Smooth muscle cell (in vitro differentiated cells): ENCODE measurements around the gene MAPRE3. TPM values are rescaled to one million over a fixed set of nuclear protein-coding genes. Genes with fewer than 3 reads are reported as not detected.
A peak's percentile ranks its signal among the peaks of the same experiment; 100 is the strongest.

Experiments used
- DNase-seq: peaks from one replicate; lab custom pipeline; 2025; ENCODE audit not compliant: unreplicated experiment; lab: John Stamatoyannopoulos, UW
- H2AFZ ChIP-seq: fragments of 200-600 bp; sonication (generic); 2 replicates; pipeline ENCODE4 v1.6.0; 2016; ENCODE audit warnings: antibody characterized with exemption, low read depth, mild to moderate bottlenecking
- H3F3A ChIP-seq: fragments of 200-600 bp; sonication (generic); 2 replicates; pipeline ENCODE4 v1.6.0; 2017; ENCODE audit warnings: antibody characterized with exemption, low read depth
- H3K27ac ChIP-seq: fragments of 200-600 bp; sonication (generic); 2 replicates; pipeline ENCODE4 v1.5.1; 2016; ENCODE audit warnings: low read depth, mild to moderate bottlenecking
- H3K27me3 ChIP-seq: fragments of 200-600 bp; sonication (generic); 2 replicates; pipeline ENCODE4 v1.6.1; 2016; ENCODE audit warnings: low read depth, mild to moderate bottlenecking
- H3K36me3 ChIP-seq: fragments of 200-600 bp; sonication (generic); 2 replicates; pipeline ENCODE4 v1.5.1; 2016; ENCODE audit warnings: low read depth
- H3K4me1 ChIP-seq: fragments of 200-600 bp; sonication (generic); 2 replicates; pipeline ENCODE4 v1.5.1; 2016; ENCODE audit warnings: low read depth
- H3K4me2 ChIP-seq: fragments of 200-600 bp; sonication (generic); 2 replicates; pipeline ENCODE4 v1.6.0; 2016; ENCODE audit warnings: mild to moderate bottlenecking
- H3K4me3 ChIP-seq: fragments of 200-600 bp; sonication (generic); 2 replicates; pipeline ENCODE4 v1.5.1; 2016; ENCODE audit warnings: mild to moderate bottlenecking
- H3K79me2 ChIP-seq: fragments of 200-600 bp; sonication (generic); 2 replicates; pipeline ENCODE4 v1.6.0; 2016; ENCODE audit warnings: low read depth, mild to moderate bottlenecking
- H3K9ac ChIP-seq: fragments of 200-600 bp; sonication (generic); 2 replicates; pipeline ENCODE4 v1.6.0; 2016; ENCODE audit warnings: low read depth
- H3K9me3 ChIP-seq: fragments of 200-600 bp; sonication (generic); replicated peaks from 2 replicates; pipeline ENCODE4 v1.5.1; 2016; ENCODE audit warnings: low read depth
- H4K20me1 ChIP-seq: fragments of 200-600 bp; sonication (generic); 2 replicates; pipeline ENCODE4 v1.6.0; 2016; ENCODE audit warnings: low read depth
- WGBS: methylation state at CpG from one replicate; pipeline ENCODE4 v1.1.7; 2016; ENCODE audit warnings: low lambda C conversion rate; 5-methylcytosine and 5-hydroxymethylcytosine counted together
- polyA plus RNA-seq: library from polyadenylated mRNA; unstranded; fragments of >200 nt; fragmentation: Nextera tagmentation; extraction: Ambion mirVana; gene quantifications from 2 replicates; pipeline ENCODE4 v1.2.1, GENCODE V29; 2016
- total RNA-seq: library from RNA; depleted of rRNA; stranded (reverse); fragments of >200 nt; gene quantifications from 2 replicates; pipeline ENCODE4 v1.2.3, GENCODE V29; 2014
- TF ChIP-seq, protein P1 (sequence below): fragments of 200-600 bp; sonication (generic); IDR thresholded peaks from 2 replicates; pipeline ENCODE4 v1.5.1; 2017; ENCODE audit warnings: borderline replicate concordance, mild to moderate bottlenecking, antibody characterized with exemption; ENCODE audit not compliant: insufficient read depth, poor library complexity, severe bottlenecking

Gene MAPRE3
- total and polyA plus RNA-seq, 2 experiments from 2014 or later, result 12.5 to 30.5 TPM

DNA sequence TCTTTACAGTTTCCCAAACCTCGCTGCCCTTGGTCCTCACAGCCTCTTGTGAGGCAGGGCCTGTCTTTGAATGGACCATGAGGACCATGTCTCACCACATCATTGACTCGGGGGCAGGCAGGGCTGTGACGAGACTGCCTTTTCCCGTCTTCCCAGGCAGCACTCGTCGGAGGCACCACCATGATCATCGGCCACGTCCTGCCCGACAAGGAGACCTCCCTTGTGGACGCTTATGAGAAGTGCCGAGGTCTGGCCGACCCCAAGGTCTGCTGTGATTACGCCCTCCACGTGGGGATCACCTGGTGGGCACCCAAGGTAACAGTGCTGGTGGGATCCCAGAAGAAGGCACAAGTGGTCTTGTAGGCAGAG lies 45.7 kb upstream of the MAPRE3 start:
- H3K27me3 ChIP-seq, result no peaks in the 10 kb centered on the region
- no peaks in the 10 kb centered on the region for H3K79me2 ChIP-seq
- no peak for DNase-seq
- no peaks in the 10 kb centered on the region for H3K36me3 ChIP-seq
- H2AFZ ChIP-seq, result no peak overlapping the region
- TF ChIP-seq, protein P1, sequence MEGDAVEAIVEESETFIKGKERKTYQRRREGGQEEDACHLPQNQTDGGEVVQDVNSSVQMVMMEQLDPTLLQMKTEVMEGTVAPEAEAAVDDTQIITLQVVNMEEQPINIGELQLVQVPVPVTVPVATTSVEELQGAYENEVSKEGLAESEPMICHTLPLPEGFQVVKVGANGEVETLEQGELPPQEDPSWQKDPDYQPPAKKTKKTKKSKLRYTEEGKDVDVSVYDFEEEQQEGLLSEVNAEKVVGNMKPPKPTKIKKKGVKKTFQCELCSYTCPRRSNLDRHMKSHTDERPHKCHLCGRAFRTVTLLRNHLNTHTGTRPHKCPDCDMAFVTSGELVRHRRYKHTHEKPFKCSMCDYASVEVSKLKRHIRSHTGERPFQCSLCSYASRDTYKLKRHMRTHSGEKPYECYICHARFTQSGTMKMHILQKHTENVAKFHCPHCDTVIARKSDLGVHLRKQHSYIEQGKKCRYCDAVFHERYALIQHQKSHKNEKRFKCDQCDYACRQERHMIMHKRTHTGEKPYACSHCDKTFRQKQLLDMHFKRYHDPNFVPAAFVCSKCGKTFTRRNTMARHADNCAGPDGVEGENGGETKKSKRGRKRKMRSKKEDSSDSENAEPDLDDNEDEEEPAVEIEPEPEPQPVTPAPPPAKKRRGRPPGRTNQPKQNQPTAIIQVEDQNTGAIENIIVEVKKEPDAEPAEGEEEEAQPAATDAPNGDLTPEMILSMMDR, result no peak
- H3K4me1 ChIP-seq, result peaks cover 13% of the 10 kb centered on the region
- H3K4me2 ChIP-seq, result no peak overlapping the region
- no peaks in the 10 kb centered on the region for H4K20me1 ChIP-seq
- no peak overlapping the region for H3K9ac ChIP-seq
- H3K9me3 ChIP-seq, result no peaks in the 10 kb centered on the region
- H3K27ac ChIP-seq, result no peak overlapping the region
- no peaks in the 10 kb centered on the region for H3F3A ChIP-seq
- H3K4me3 ChIP-seq, result no peak overlapping the region
- whole genome bisulfite sequencing, result 96% methylated on average over 14 of the region's 14 CpGs

DNA sequence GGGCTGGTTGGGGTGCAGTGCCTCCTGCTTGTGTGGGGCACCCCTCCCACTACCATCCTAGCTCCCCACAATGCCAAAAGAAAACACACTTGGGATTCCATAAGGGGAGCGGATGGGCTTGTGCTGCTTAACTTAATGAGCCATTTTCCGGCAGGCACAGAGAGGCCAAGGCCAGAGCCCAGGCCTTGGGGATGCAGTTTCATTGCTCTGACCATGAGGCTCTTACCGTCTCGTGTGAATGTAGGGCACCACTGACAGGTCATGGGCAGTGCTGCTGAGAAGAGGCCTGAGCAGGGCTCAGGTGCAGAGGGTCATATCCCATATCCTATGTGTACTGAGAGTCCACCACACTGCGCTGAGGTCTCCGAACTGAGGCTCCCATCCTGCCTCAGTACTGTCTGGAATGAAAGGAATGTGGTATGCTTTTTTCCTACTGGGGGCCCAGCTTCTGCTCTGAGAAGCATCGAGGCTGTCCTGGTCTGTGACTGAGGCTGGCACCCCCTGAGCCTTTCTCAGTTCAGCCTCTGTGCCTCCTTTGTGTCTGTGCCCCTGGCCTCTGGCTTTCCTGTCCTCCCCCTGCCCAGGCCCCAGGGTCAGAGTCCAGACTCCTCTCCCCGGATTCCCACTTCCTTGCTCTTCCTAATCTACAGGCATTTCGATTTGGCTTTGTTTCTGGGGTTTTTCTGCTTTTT lies 45.2 kb upstream of the MAPRE3 start:
- DNase-seq, result no peak
- H3F3A ChIP-seq, result no peaks in the 10 kb centered on the region
- H3K4me1 ChIP-seq, result peaks cover 13% of the 10 kb centered on the region
- H2AFZ ChIP-seq, result peak overlapping the region; percentile 75
- TF ChIP-seq, protein P1, result no peak
- H3K79me2 ChIP-seq, result no peaks in the 10 kb centered on the region
- H3K9ac ChIP-seq, result no peak overlapping the region
- H3K4me3 ChIP-seq, result no peak overlapping the region
- H3K4me2 ChIP-seq, result peak overlapping the region; percentile 71
- no peaks in the 10 kb centered on the region for H3K27me3 ChIP-seq
- H4K20me1 ChIP-seq, result no peaks in the 10 kb centered on the region
- H3K36me3 ChIP-seq, result no peaks in the 10 kb centered on the region
- 49% methylated on average over 9 of the region's 9 CpGs for WGBS
- H3K9me3 ChIP-seq, result no peaks in the 10 kb centered on the region
- H3K27ac ChIP-seq, result no peak overlapping the region

DNA sequence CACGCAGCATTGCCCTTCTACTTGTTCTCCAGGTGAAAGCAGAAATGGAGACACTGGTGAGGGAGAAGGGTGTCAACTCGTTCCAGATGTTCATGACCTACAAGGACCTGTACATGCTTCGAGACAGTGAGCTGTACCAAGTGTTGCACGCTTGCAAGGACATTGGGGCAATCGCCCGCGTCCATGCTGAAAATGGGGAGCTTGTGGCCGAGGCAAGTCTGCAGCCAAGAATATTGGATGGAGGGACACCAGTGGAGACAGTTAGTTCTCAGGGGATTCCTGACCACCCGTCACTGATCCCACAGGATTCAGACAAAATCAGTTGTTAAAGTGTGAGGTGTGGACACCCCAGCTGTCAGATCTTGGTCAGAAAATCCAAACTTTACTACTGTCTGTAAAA lies 43.2 kb upstream of the MAPRE3 start:
- no peaks in the 10 kb centered on the region for H4K20me1 ChIP-seq
- no peaks in the 10 kb centered on the region for H3F3A ChIP-seq
- H3K9me3 ChIP-seq, result no peaks in the 10 kb centered on the region
- H3K79me2 ChIP-seq, result no peaks in the 10 kb centered on the region
- 91% methylated on average over 9 of the region's 9 CpGs for WGBS
- DNase-seq, result no peak
- no peak overlapping the region for H3K9ac ChIP-seq
- no peak overlapping the region for H2AFZ ChIP-seq
- peaks cover 13% of the 10 kb centered on the region for H3K4me1 ChIP-seq
- H3K27ac ChIP-seq, result no peak overlapping the region
- H3K4me2 ChIP-seq, result no peak overlapping the region
- no peak overlapping the region for H3K4me3 ChIP-seq
- TF ChIP-seq, protein P1, result no peak
- H3K36me3 ChIP-seq, result no peaks in the 10 kb centered on the region
- peaks cover 3% of the 10 kb centered on the region for H3K27me3 ChIP-seq

DNA sequence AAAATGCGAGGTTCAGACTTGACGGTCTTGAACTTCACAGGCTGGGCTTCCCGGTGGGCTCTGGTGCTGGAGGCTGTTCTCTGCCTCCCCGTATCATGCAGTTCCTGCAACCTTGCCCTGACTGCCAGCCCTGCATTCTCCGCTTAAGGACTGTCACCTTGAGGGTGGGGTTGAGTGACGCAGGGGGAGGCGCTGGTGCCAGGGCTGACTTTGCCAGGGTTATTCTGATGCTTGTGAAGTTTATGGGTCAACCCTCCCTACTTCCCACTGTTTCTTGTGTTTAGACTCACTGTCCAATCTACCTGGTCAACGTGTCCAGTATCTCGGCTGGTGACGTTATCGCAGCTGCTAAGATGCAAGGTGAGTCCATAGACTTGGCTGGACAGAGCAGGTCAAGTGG lies 37.5 kb upstream of the MAPRE3 start:
- Histone ChIP-seq H3K27ac (no peak overlapping the region), H3K9ac (no peak overlapping the region), H3K9me3 (no peaks in the 10 kb centered on the region), H3K36me3 (no peaks in the 10 kb centered on the region), H2AFZ (no peak overlapping the region), H3K4me2 (no peak overlapping the region), H4K20me1 (no peaks in the 10 kb centered on the region), H3K27me3 (peaks cover 13% of the 10 kb centered on the region), H3K79me2 (no peaks in the 10 kb centered on the region), H3K4me3 (no peak overlapping the region), H3F3A (no peaks in the 10 kb centered on the region), H3K4me1 (no peaks in the 10 kb centered on the region)
- TF ChIP-seq, protein P1, result no peak
- no peak for DNase-seq
- WGBS, result 86% methylated on average over 11 of the region's 11 CpGs
